ENCODE results near the gene LRSAM1.

Gene LRSAM1

GRCh38 chr9:127447416-127448111 lies 3.7 kb upstream of the LRSAM1 start:
- no peak for DNase-seq (ENCODE audit: low read depth)
- TF ChIP-seq CTCF (IDR thresholded peaks at IDR 0.05; ENCODE audit: control insufficient read depth, insufficient read depth, low read depth, low read length, missing control alignments): no peak
- no peak overlapping the region for H3K4me3 ChIP-seq (ENCODE audit: control insufficient read depth, low read depth, low read length)

- DNase-seq (ENCODE audit: low read depth): no peak
Observed at GRCh38 chr9:127448112-127448805, 3.1 kb upstream of the LRSAM1 start.

GRCh38 chr9:127449332-127449966 lies 1.9 kb upstream of the LRSAM1 start:
- no peak for TF ChIP-seq CTCF (IDR thresholded peaks at IDR 0.05; ENCODE audit: control insufficient read depth, insufficient read depth, low read depth, low read length, missing control alignments)
- H3K4me3 ChIP-seq (ENCODE audit: control insufficient read depth, low read depth, low read length): peak overlapping the region; percentile 55
- no peak for DNase-seq (ENCODE audit: low read depth)

More at GRCh38 chr9:127448112-127448805, 3.1 kb upstream of the LRSAM1 start:
- no peak for TF ChIP-seq CTCF (IDR thresholded peaks at IDR 0.05; ENCODE audit: control insufficient read depth, insufficient read depth, low read depth, low read length, missing control alignments)
- H3K4me3 ChIP-seq (ENCODE audit: control insufficient read depth, low read depth, low read length): peak overlapping the region; percentile 55; the same call in 1 of the 2 replicates

GRCh38 chr9:127450243-127450760 lies 1.0 kb upstream of the LRSAM1 start:
- H3K4me3 ChIP-seq (ENCODE audit: control insufficient read depth, low read depth, low read length): peak overlapping the region; percentile 55
- no peak for DNase-seq (ENCODE audit: low read depth)
- no peak for TF ChIP-seq CTCF (IDR thresholded peaks at IDR 0.05; ENCODE audit: control insufficient read depth, insufficient read depth, low read depth, low read length, missing control alignments)

GRCh38 chr9:127451608-127451857 lies 223 bp downstream of the LRSAM1 start:
- DNase-seq (ENCODE audit: low read depth): no peak
- peak overlapping the region; percentile 55 for H3K4me3 ChIP-seq (ENCODE audit: control insufficient read depth, low read depth, low read length)
- TF ChIP-seq CTCF (IDR thresholded peaks at IDR 0.05; ENCODE audit: control insufficient read depth, insufficient read depth, low read depth, low read length, missing control alignments): no peak

- H3K4me3 ChIP-seq (ENCODE audit: control insufficient read depth, low read depth, low read length): peak overlapping the region; percentile 55
- DNase-seq (ENCODE audit: low read depth): no peak
- no peak for TF ChIP-seq CTCF (IDR thresholded peaks at IDR 0.05; ENCODE audit: control insufficient read depth, insufficient read depth, low read depth, low read length, missing control alignments)
Observed at GRCh38 chr9:127451858-127452656, 747 bp downstream of the LRSAM1 start.
